H9 (cell line): Measurements from ENCODE around the gene PDE7B. TPM values are rescaled to one million over a fixed set of nuclear protein-coding genes. Genes with fewer than 3 reads are reported as not detected.

Experiments
- DNase-seq: peaks from one replicate; pipeline ENCODE4 v3.0.0-alpha.2; 2017
- H2AFZ ChIP-seq: one replicate; pipeline ENCODE4 v1.6.1; 2013; ENCODE audit warnings: mild to moderate bottlenecking, low read length, control low read depth, moderate library complexity
- H2AK5ac ChIP-seq: 2 replicates; pipeline ENCODE4 v1.6.1; 2013; ENCODE audit warnings: low read length, control low read depth, mixed read lengths; ENCODE audit not compliant: insufficient read length
- H2BK120ac ChIP-seq: one replicate; pipeline ENCODE4 v1.6.1; 2013; ENCODE audit warnings: low read depth, mild to moderate bottlenecking, low read length, control low read depth, inconsistent platforms; ENCODE audit not compliant: poor library complexity, severe bottlenecking
- H2BK12ac ChIP-seq: 2 replicates; pipeline ENCODE4 v1.6.1; 2013; ENCODE audit warnings: low read length, control low read depth, mixed read lengths, low read depth; ENCODE audit not compliant: insufficient read length
- H2BK15ac ChIP-seq: 2 replicates; pipeline ENCODE4 v1.6.1; 2013; ENCODE audit warnings: low read depth, low read length, control low read depth
- H2BK20ac ChIP-seq: one replicate; pipeline ENCODE4 v1.6.1; 2013; ENCODE audit warnings: low read depth, mild to moderate bottlenecking, low read length, control low read depth, inconsistent platforms; ENCODE audit not compliant: poor library complexity, severe bottlenecking
- H2BK5ac ChIP-seq: 2 replicates; pipeline ENCODE4 v1.6.1; 2013; ENCODE audit warnings: low read length, control low read depth, mixed read lengths; ENCODE audit not compliant: insufficient read length
- H3K14ac ChIP-seq: 2 replicates; pipeline ENCODE4 v1.6.1; 2013; ENCODE audit warnings: low read length, control low read depth; ENCODE audit not compliant: insufficient read depth
- H3K18ac ChIP-seq: 2 replicates; pipeline ENCODE4 v1.6.1; 2013; ENCODE audit warnings: low read depth, mild to moderate bottlenecking, mixed read lengths, low read length, control low read depth; ENCODE audit not compliant: insufficient read length
- H3K23ac ChIP-seq: 2 replicates; pipeline ENCODE4 v1.6.1; 2013; ENCODE audit warnings: low read length, control low read depth, mixed read lengths, low read depth; ENCODE audit not compliant: insufficient read length
- H3K23me2 ChIP-seq: 2 replicates; pipeline ENCODE4 v1.6.1; 2013; ENCODE audit warnings: low read depth, mild to moderate bottlenecking, mixed read lengths, low read length, control low read depth; ENCODE audit not compliant: insufficient read length, poor library complexity, severe bottlenecking
- H3K27ac ChIP-seq: 2 replicates; pipeline ENCODE4 v1.5.1; 2013; ENCODE audit warnings: low read length, control low read depth, mixed read lengths, low read depth; ENCODE audit not compliant: insufficient read length
- H3K27me3 ChIP-seq: 2 replicates; pipeline ENCODE4 v1.6.1; 2013; ENCODE audit warnings: low read length, control low read depth, inconsistent platforms; ENCODE audit not compliant: insufficient read depth
- H3K4ac ChIP-seq: 2 replicates; pipeline ENCODE4 v1.6.1; 2013; ENCODE audit warnings: low read depth, mild to moderate bottlenecking, control low read depth, inconsistent platforms, low read length, moderate library complexity
- H3K4me1 ChIP-seq: 2 replicates; pipeline ENCODE4 v1.6.1; 2013; ENCODE audit warnings: low read length, control low read depth, inconsistent platforms; ENCODE audit not compliant: insufficient read depth
- H3K4me2 ChIP-seq: 2 replicates; pipeline ENCODE4 v1.6.1; 2013; ENCODE audit warnings: low read length, control low read depth, mixed read lengths; ENCODE audit not compliant: insufficient read length, insufficient read depth
- H3K56ac ChIP-seq: 2 replicates; pipeline ENCODE4 v1.6.1; 2013; ENCODE audit warnings: low read depth, mild to moderate bottlenecking, mixed read lengths, low read length, control low read depth; ENCODE audit not compliant: insufficient read length
- H3K79me1 ChIP-seq: 2 replicates; pipeline ENCODE4 v1.6.1; 2013; ENCODE audit warnings: low read depth, mild to moderate bottlenecking, moderate library complexity, low read length, control low read depth, inconsistent platforms; ENCODE audit not compliant: insufficient read depth, poor library complexity, severe bottlenecking
- H3K79me2 ChIP-seq: 2 replicates; pipeline ENCODE4 v1.6.1; 2013; ENCODE audit warnings: low read length, control low read depth, inconsistent platforms; ENCODE audit not compliant: insufficient read depth
- H3K9ac ChIP-seq: 2 replicates; pipeline ENCODE4 v1.6.1; 2013; ENCODE audit warnings: low read length, control low read depth, mixed read lengths; ENCODE audit not compliant: insufficient read length; ENCODE audit errors: extremely low read depth
- H3K9me3 ChIP-seq: one replicate; pipeline ENCODE4 v1.6.1; 2013; ENCODE audit warnings: low read depth, low read length, inconsistent platforms; ENCODE audit not compliant: control insufficient read depth
- H3T11ph ChIP-seq: one replicate; pipeline ENCODE4 v1.6.1; 2013; ENCODE audit warnings: mild to moderate bottlenecking, low read length, control low read depth, inconsistent platforms
- H4K20me1 ChIP-seq: one replicate; pipeline ENCODE4 v1.6.1; 2013; ENCODE audit not compliant: control insufficient read depth, insufficient read length, insufficient read depth
- H4K5ac ChIP-seq: 2 replicates; pipeline ENCODE4 v1.6.1; 2013; ENCODE audit warnings: low read depth, mild to moderate bottlenecking, mixed read lengths, low read length, control low read depth; ENCODE audit not compliant: insufficient read length
- H4K8ac ChIP-seq: replicated peaks from 2 replicates; pipeline ENCODE4 v1.6.1; 2013; ENCODE audit warnings: low read length, control low read depth, mixed read lengths, low read depth; ENCODE audit not compliant: insufficient read length
- H4K91ac ChIP-seq: 2 replicates; pipeline ENCODE4 v1.6.1; 2013; ENCODE audit warnings: low read depth, mild to moderate bottlenecking, moderate library complexity, mixed read lengths, low read length, control low read depth; ENCODE audit not compliant: insufficient read length
- H3K27ac Mint-ChIP-seq, 3 experiments: 2 replicates in 2 of 3; 3 replicates in 1 of 3; pipeline ENCODE4 v1.8.0; 2020 to 2021; ENCODE audit warnings: mixed read lengths in 3 of 3, mild to moderate bottlenecking in 1 of 3, moderate library complexity in 1 of 3
- H3K27me3 Mint-ChIP-seq: 2 replicates; pipeline ENCODE4 v1.8.0; 2021; ENCODE audit warnings: low read depth, mild to moderate bottlenecking, moderate library complexity, mixed read lengths
- H3K36me3 Mint-ChIP-seq, 3 experiments: 2 replicates in 2 of 3; 3 replicates in 1 of 3; pipeline ENCODE4 v1.8.0; 2020 to 2021; ENCODE audit warnings: low read depth in 3 of 3, mixed read lengths in 3 of 3; ENCODE audit not compliant: insufficient read depth in 1 of 3
- H3K4me1 Mint-ChIP-seq, 2 experiments: 2 replicates each; pipeline ENCODE4 v1.8.0; 2020; ENCODE audit warnings: mixed read lengths in 2 of 2
- H3K4me3 Mint-ChIP-seq, 2 experiments: 2 replicates in 1 of 2; 3 replicates in 1 of 2; pipeline ENCODE4 v1.8.0; 2020 to 2021; ENCODE audit warnings: mild to moderate bottlenecking in 2 of 2, mixed read lengths in 2 of 2, moderate library complexity in 1 of 2
- H3K9me3 Mint-ChIP-seq, 2 experiments: 2 replicates in 1 of 2; 3 replicates in 1 of 2; pipeline ENCODE4 v1.8.0; 2020; ENCODE audit warnings: mild to moderate bottlenecking in 2 of 2, mixed read lengths in 2 of 2, moderate library complexity in 1 of 2
- CTCF ChIP-seq: fragments of 200-600 bp; sonication (generic); conservative IDR thresholded peaks from 3 replicates; pipeline ENCODE4 v1.8.0; 2021; ENCODE audit warnings: antibody characterized with exemption, mild to moderate bottlenecking
- WGBS: extraction: QIAGEN DNeasy Blood & Tissue Kit; methylation state at CpG from one replicate; pipeline ENCODE4 v1.1.7; 2013; ENCODE audit warnings: missing lambda C conversion rate, low lambda C conversion rate, mixed read lengths; ENCODE audit not compliant: insufficient read length; ENCODE audit errors: extremely low coverage; 5-methylcytosine and 5-hydroxymethylcytosine counted together
- total RNA-seq: library from RNA; stranded (reverse); gene quantifications from 2 replicates; pipeline ENCODE4 v1.2.1, GENCODE V29; 2021

The PDE7B gene
- total RNA-seq, 1 experiment from 2014 or later, result not detected

GRCh38 chr6:136161950-136162349 lies 310.4 kb downstream of the PDE7B start:
- TF ChIP-seq CTCF, result no peak
- Mint-ChIP-seq H3K9me3 (peaks cover 2 to 10% of the 10 kb centered on the region in 2 experiments), H3K27ac (no peak overlapping the region)

More at GRCh38 chr6:136161950-136162349, 310.4 kb downstream of the PDE7B start:
- Histone ChIP-seq H4K5ac (no peak overlapping the region), H4K20me1 (no peaks in the 10 kb centered on the region), H3K27me3 (no peaks in the 10 kb centered on the region), H3K23ac (no peak overlapping the region), H3K4me1 (no peaks in the 10 kb centered on the region), H2BK5ac (no peak overlapping the region), H2AK5ac (no peak overlapping the region), H3T11ph (no peak overlapping the region), H3K79me2 (no peaks in the 10 kb centered on the region), H4K91ac (no peak overlapping the region), H3K4me2 (no peak overlapping the region), H4K8ac (no peak overlapping the region), H3K9ac (no peak overlapping the region), H3K79me1 (no peaks in the 10 kb centered on the region), H3K23me2 (no peaks in the 10 kb centered on the region), H3K14ac (no peak overlapping the region), H2BK20ac (no peak overlapping the region), H3K27ac (no peak overlapping the region), H2BK120ac (no peak overlapping the region), H3K18ac (no peak overlapping the region), H3K9me3 (no peaks in the 10 kb centered on the region), H3K56ac (no peak overlapping the region), H2AFZ (no peak overlapping the region), H2BK12ac (no peak overlapping the region), H3K4ac (no peak overlapping the region), H2BK15ac (no peak overlapping the region)
- Mint-ChIP-seq H3K4me3 (no peak overlapping the region), H3K27me3 (no peaks in the 10 kb centered on the region; the same call in 1 of the 2 replicates), H3K36me3 (peaks cover 0 to 3% (median 0%) of the 10 kb centered on the region in 3 experiments; a peak in 1 of 7 replicates), H3K4me1 (no peaks in the 10 kb centered on the region)
- no peak for DNase-seq
- WGBS, result no CpG with 5 or more reads among the region's 3 CpGs
